MCF 10A (cell line): ENCODE data around the gene COMP. TPM values are rescaled to one million over a fixed set of nuclear protein-coding genes. Genes with fewer than 3 reads are reported as not detected.

Experiments used
- BruUV-seq: library from RNA; stranded (reverse); fragments of 400-500 nt; replicated peaks from 2 replicates; lab custom pipeline; 2021; lab: Mats Ljungman, UMichigan
- CTCF ChIA-PET: fragments of 300-600 bp; sonication (Branson Sonifier 250); formaldehyde crosslinking; extraction: SDS; loops from one replicate; lab custom pipeline; 2021; ENCODE audit warnings: antibody characterized with exemption, inconsistent platforms; lab: Yijun Ruan, JAX
- POLR2A ChIA-PET: fragments of 300-600, 350-650 bp; sonication (Branson Sonifier 250); formaldehyde crosslinking; extraction: SDS; loops from one replicate; lab custom pipeline; 2020; ENCODE audit warnings: antibody characterized with exemption, inconsistent platforms; lab: Yijun Ruan, JAX
- DNase-seq: peaks from one replicate; pipeline ENCODE4 v3.0.0-alpha.2; 2018; ENCODE audit not compliant: unreplicated experiment
- H3K27ac Mint-ChIP-seq: one replicate; pipeline ENCODE4 v1.8.0; 2022; ENCODE audit warnings: mild to moderate bottlenecking, low read depth, mixed read lengths; ENCODE audit not compliant: unreplicated experiment
- H3K27me3 Mint-ChIP-seq: one replicate; pipeline ENCODE4 v1.8.0; 2022; ENCODE audit warnings: mixed read lengths; ENCODE audit not compliant: insufficient read depth, unreplicated experiment
- H3K36me3 Mint-ChIP-seq: one replicate; pipeline ENCODE4 v1.8.0; 2022; ENCODE audit warnings: mild to moderate bottlenecking, moderate library complexity, mixed read lengths; ENCODE audit not compliant: insufficient read depth, unreplicated experiment
- H3K4me1 Mint-ChIP-seq: one replicate; pipeline ENCODE4 v1.8.0; 2022; ENCODE audit warnings: mixed read lengths; ENCODE audit not compliant: insufficient read depth, unreplicated experiment
- H3K4me3 Mint-ChIP-seq: one replicate; pipeline ENCODE4 v1.8.0; 2022; ENCODE audit warnings: mild to moderate bottlenecking, moderate library complexity, mixed read lengths; ENCODE audit not compliant: unreplicated experiment
- H3K9me3 Mint-ChIP-seq: one replicate; pipeline ENCODE4 v1.8.0; 2022; ENCODE audit warnings: mixed read lengths; ENCODE audit not compliant: unreplicated experiment
- intact Hi-C: fragments of 100-400 bp; cut with micrococcal nuclease; formaldehyde crosslinking; loops from 2 replicates; pipeline ENCODE4 v1.14.1; 2022
- total RNA-seq: library from RNA; stranded (reverse); gene quantifications from 2 replicates; pipeline ENCODE4 v1.2.3, GENCODE V29; 2022
- TF ChIP-seq, protein P1 (sequence below): fragments of 200-600 bp; IDR thresholded peaks from one replicate; pipeline ENCODE4 v1.8.0; 2022; ENCODE audit warnings: antibody characterized with exemption, mild to moderate bottlenecking; ENCODE audit not compliant: unreplicated experiment

The COMP gene
- total RNA-seq, 1 experiment from 2014 or later = not detected

DNA sequence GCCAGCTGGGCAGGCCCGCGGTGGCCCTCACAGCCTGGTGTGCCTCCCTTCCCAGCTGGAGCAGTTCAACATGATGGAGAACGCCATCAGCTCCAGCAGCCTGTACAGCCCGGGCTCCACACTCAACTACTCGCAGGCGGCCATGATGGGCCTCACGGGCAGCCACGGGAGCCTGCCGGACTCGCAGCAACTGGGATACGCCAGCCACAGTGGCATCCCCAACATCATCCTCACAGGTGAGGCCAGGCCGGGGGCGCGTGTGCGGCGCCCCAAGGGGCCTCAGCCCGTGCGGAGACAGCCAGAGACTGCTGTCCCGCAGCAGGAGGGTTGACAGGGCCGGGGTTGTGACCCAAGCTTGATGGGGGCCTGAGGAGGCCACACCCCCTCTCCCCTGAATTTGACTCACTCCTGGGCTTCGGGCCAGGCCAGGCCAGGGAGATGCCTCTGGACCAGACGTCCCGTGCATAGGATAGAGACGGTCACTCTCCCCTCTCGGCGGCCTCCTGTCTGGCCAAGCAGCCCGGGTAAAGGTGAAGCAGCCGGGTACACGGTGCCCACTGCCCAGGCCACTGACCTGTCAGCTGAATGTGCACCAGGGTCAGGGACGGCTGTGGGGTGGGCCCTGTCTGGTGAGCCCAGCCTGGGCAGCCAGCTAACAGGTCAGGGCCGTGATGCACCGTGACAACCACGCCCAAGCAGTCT lies 15.4 kb downstream of the COMP start:
- BruUV-seq = no TSS peak
- intact Hi-C loops = no loop called here
- Mint-ChIP-seq H3K4me3 (no peak overlapping the region), H3K4me1 (peaks cover 18% of the 10 kb centered on the region), H3K27me3 (no peaks in the 10 kb centered on the region), H3K36me3 (peaks cover 5% of the 10 kb centered on the region), H3K9me3 (no peaks in the 10 kb centered on the region), H3K27ac (no peak overlapping the region)
- POLR2A ChIA-PET = no interaction called here
- TF ChIP-seq, protein P1, sequence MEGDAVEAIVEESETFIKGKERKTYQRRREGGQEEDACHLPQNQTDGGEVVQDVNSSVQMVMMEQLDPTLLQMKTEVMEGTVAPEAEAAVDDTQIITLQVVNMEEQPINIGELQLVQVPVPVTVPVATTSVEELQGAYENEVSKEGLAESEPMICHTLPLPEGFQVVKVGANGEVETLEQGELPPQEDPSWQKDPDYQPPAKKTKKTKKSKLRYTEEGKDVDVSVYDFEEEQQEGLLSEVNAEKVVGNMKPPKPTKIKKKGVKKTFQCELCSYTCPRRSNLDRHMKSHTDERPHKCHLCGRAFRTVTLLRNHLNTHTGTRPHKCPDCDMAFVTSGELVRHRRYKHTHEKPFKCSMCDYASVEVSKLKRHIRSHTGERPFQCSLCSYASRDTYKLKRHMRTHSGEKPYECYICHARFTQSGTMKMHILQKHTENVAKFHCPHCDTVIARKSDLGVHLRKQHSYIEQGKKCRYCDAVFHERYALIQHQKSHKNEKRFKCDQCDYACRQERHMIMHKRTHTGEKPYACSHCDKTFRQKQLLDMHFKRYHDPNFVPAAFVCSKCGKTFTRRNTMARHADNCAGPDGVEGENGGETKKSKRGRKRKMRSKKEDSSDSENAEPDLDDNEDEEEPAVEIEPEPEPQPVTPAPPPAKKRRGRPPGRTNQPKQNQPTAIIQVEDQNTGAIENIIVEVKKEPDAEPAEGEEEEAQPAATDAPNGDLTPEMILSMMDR = no peak
- DNase-seq = peak; percentile 73
- CTCF ChIA-PET = interaction anchor here (1.4 kb wide), 1 partner anchor 71 kb away, joined by 4 read pairs; no protein-coding TSS in a partner anchor

DNA sequence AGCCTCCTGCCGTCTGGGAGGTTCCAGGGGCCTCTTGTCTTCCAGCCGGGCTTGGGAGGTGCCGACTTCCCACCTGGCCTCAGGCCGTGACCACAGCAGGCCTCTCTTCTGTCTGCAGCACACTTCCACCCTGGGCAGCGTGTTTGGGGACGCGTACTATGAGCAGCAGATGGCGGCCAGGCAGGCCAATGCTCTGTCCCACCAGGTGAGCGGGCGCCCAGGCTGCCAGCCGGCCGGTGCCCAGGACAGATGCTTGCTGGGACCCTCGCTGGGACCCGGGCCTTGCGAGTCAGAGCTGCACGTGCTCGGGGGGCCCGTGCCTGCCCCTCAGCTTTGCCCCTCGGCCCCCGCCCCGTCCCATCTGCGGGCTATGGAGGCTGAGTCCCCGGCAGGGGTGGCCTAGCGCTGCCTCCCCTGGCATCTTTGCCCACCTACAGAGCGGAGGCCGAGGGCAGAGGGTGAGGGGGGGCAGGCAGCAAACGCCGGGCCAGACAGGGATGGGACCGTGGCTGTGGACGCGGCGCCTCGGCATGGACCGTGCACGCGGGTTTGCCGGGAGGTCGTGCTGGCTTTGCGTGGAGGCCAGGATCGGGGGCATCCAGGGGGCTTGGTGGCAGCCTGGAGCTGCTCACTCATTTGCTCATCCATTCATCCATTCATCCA lies 16.2 kb downstream of the COMP start:
- intact Hi-C loops = loop anchor here (5.0 kb wide), 1 partner anchor 57 kb away; the partner anchor contains the start of gene UPF1
- H3K9me3 Mint-ChIP-seq = no peaks in the 10 kb centered on the region
- no peak overlapping the region for H3K4me3 Mint-ChIP-seq
- BruUV-seq = no TSS peak
- H3K4me1 Mint-ChIP-seq = peaks cover 26% of the 10 kb centered on the region
- DNase-seq = no peak
- ChIA-PET POLR2A (no interaction called here), CTCF (interaction anchor here (1.4 to 4.5 kb wide), 3 partner anchors 72 to 211 kb away, joined by 4 to 69 read pairs (median 13); no protein-coding TSS in a partner anchor)
- H3K36me3 Mint-ChIP-seq = peaks cover 5% of the 10 kb centered on the region
- TF ChIP-seq, protein P1 = no peak
- H3K27ac Mint-ChIP-seq = no peak overlapping the region
- no peaks in the 10 kb centered on the region for H3K27me3 Mint-ChIP-seq

DNA sequence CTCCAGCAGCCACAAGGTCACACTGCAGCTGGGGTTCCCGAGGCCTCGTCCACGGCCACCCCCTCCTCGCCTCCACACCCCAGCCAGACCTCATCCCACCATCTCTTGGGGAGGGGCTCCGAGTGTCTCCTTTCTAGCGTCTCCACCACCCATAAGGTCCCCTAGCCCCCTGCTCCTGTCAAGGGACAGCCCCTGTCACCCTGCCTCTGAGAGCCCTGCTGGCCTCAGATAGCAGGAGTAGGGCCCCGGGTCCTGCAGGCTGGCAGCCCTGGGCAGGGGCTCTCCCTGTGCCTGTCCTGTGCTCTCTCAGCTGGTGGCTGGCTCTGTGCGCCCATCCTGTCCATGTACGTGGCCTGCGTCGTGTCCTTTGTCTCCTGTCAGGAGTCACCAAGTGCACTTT lies 17.0 kb downstream of the COMP start:
- Mint-ChIP-seq H3K36me3 (peaks cover 5% of the 10 kb centered on the region), H3K4me1 (peaks cover 33% of the 10 kb centered on the region), H3K27me3 (no peaks in the 10 kb centered on the region), H3K9me3 (no peaks in the 10 kb centered on the region), H3K27ac (no peak overlapping the region), H3K4me3 (no peak overlapping the region)
- TF ChIP-seq, protein P1 = no peak
- ChIA-PET POLR2A (interaction anchor here (1.1 kb wide), 1 partner anchor 58 kb away, joined by 4 read pairs; no protein-coding TSS in a partner anchor), CTCF (interaction anchor here (0.7 to 4.5 kb wide), 6 partner anchors 24 to 383 kb away, joined by 4 to 69 read pairs (median 6); partner anchors contain the start of gene UPF1)
- DNase-seq = no peak
- intact Hi-C loops = loop anchor here (5.0 kb wide), 1 partner anchor 58 kb away; the partner anchor contains the start of gene UPF1
- BruUV-seq = no TSS peak

DNA sequence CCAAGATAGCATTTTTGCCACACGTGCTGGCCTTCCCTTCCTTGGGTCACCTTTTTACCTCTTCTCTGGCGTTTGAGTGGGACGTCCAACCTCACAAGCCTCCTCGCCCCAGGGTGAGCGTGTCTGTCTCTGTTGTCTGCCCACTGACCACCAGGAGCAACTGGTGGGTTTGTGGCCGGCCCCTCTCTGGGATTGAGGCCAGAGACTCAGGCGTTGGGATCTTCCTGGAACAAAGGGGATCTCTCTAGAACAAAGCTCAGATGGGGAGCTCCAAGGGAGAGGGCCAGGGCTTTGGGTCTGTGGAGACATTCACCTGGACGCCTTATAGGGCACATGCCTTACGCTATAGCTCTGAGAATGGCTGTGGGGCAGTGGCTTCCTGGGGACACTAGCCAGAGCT lies 17.4 kb downstream of the COMP start:
- CTCF ChIA-PET = interaction anchor here (0.7 to 4.5 kb wide), 9 partner anchors 24 to 383 kb away, joined by 3 to 69 read pairs (median 6); partner anchors contain the start of gene UPF1
- no peak overlapping the region for H3K4me3 Mint-ChIP-seq
- peaks cover 38% of the 10 kb centered on the region for H3K4me1 Mint-ChIP-seq
- H3K27ac Mint-ChIP-seq = no peak overlapping the region
- no peak for DNase-seq
- H3K9me3 Mint-ChIP-seq = no peaks in the 10 kb centered on the region
- H3K36me3 Mint-ChIP-seq = peaks cover 5% of the 10 kb centered on the region
- intact Hi-C loops = loop anchor here (1.0 to 5.0 kb wide), 3 partner anchors 59 to 213 kb away; partner anchors contain the start of gene UPF1
- no peaks in the 10 kb centered on the region for H3K27me3 Mint-ChIP-seq
- TF ChIP-seq, protein P1 = no peak
- POLR2A ChIA-PET = interaction anchor here (1.1 kb wide), 1 partner anchor 59 kb away, joined by 4 read pairs; no protein-coding TSS in a partner anchor
- no TSS peak for BruUV-seq
